GM21367 (cell line): ENCODE data around the gene INSRR.

ENCODE experiments used
- ATAC-seq: cut with Tn5 transposase; IDR thresholded peaks from one replicate; pipeline ENCODE4 v1.9.1; 2021; ENCODE audit not compliant: unreplicated experiment

The INSRR gene

DNA sequence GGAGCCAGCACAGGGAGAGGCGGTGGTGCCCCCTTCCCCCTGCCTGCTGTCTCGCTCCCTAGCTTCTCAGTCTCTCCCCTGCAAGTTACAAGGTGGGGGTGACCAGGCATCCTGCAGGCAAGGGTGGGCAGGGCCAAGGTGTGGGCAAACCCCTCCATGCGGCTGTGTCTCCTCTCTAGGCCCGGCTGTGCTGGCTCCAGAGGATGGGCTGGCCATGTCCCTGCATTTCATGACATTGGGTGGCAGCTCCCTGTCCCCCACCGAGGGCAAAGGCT is 16.4 kb upstream of the INSRR start:
- ATAC-seq = no peak

DNA sequence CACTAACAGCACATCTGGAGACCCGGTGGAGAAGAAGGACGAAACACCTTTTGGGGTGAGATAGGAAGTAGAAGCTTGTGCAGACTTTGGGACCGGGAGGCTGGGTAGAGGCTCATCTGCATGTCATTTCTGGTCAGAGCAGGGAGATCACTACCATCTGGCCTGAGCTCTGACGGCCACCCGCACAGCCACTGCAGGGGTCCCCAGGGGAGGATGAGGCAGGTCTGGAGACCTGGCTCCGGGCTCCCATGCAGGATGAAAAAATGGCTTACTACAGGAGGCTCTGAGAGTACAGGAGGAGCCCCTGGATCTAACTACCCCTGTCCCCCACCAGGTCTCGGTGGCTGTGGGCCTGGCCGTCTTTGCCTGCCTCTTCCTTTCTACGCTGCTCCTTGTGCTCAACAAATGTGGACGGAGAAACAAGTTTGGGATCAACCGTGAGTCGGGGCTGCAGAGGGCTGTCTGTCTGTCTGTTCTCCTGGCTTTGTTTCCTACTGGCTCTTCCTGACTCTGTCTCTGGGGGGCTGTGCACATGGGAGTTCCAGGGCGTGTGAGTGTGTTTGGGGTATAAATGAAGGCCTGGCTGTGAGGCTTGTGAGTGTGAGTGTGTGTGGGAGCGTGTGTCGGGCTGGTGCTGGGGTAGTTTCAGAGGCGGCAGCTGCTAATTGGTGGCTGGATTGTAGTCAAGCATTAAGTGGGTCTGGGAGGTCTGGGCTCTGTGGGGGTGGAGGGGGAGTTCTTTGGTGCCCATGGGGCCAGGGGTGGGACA is 15.8 kb upstream of the INSRR start:
- ATAC-seq = no peak

DNA sequence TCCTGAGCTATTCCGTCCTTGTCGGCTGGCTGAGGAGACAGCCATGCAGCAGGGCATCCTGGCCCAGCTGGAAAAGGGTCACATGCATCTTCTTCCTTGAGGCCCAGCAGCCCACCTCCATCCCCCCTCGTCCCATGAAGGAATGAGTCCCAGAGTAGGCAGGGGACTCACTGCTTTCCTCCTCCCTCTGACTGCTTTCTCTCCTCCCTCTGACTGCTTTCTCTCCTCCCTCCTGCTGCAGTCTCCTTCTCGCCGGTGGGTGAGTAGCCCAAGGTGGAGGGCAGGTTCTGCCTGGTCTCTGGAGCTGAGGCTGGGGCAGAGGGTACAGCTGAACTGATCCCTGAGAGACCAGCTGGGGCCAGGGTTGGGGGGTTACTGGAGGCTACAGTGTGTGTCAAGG is 15.2 kb upstream of the INSRR start:
- ATAC-seq = no peak

DNA sequence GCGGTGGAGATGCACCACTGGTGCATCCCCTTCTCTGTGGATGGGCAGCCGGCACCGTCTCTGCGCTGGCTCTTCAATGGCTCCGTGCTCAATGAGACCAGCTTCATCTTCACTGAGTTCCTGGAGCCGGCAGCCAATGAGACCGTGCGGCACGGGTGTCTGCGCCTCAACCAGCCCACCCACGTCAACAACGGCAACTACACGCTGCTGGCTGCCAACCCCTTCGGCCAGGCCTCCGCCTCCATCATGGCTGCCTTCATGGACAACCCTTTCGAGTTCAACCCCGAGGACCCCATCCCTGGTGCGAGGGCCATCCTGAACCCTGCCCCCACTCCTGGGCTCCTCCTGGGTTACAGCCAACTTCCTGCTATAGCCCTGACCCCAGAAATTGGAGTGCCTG is 14.7 kb upstream of the INSRR start:
- ATAC-seq = no peak

DNA sequence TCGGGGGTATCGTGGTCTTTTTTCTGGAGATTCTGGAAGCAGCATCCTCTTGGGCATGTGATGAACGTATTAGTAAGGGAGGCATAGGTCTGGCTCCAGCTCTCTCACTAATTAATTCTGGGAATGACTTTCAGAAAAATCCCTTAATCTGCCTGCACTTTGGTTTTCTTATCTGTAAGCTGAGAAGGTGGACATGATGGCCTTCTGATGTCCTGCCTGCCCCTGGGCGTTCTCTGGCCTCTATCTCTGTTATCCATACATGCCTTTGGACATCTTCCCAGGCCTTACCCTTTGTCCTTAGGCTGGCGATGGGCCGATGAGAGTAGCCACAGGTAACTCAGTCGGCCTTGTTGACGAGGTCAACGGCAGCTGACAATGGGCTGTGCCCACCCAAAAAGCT is 10.5 kb upstream of the INSRR start:
- ATAC-seq = no peak

DNA sequence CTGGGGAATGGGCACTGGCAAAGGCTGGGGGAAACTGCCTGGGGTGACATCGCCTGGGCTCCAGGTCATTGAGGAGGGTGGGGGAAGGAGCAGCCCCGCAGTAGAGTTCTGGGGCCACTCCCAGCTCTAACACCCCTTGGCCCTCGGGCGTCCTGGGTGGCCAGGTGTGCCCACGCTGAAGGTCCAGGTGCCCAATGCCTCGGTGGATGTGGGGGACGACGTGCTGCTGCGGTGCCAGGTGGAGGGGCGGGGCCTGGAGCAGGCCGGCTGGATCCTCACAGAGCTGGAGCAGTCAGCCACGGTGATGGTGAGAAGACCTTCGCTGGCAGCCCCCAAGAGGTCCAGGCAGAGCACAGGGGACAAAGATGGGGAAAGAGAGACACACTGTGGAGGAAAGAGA is 9.4 kb upstream of the INSRR start:
- no peak for ATAC-seq

DNA sequence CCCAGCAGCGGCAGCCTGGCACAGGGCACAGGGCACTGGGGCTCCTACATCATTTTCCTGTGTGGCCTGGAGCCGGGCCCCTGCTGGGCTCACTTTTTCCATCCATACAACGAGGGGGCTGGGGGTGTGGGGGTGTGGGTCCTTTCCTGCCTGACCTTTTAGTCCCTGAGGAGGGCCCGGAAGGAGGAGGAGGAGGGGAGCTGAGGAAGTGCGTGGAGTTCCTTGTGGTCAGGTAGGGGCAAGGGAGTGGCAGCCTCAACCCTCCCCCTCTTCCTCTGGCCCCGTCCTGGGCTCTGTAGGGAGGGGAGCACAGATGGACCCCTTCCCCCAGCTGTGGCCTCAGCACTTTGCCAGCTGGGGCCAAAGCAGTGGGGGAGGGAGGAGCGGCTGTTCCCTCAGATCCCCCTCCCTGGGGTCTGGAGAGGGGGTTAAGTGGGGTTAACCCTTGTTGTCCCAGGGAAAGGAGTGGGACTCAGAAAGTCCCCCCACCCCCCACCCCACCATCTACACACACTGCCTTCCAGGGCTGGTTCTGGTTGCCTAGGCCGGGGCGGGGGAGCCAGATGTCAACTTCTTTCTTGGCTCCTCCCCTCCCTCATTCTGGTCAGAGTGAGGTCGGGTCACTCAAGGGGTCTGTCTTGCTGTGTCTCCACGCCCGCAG is 7.5 kb upstream of the INSRR start:
- no peak for ATAC-seq

- ATAC-seq = no peak
Observed at GRCh38 chr1:156865865-156866248, 6.9 kb upstream of the INSRR start.

- ATAC-seq = no peak
Observed at GRCh38 chr1:156865258-156865657, 6.3 kb upstream of the INSRR start.

DNA sequence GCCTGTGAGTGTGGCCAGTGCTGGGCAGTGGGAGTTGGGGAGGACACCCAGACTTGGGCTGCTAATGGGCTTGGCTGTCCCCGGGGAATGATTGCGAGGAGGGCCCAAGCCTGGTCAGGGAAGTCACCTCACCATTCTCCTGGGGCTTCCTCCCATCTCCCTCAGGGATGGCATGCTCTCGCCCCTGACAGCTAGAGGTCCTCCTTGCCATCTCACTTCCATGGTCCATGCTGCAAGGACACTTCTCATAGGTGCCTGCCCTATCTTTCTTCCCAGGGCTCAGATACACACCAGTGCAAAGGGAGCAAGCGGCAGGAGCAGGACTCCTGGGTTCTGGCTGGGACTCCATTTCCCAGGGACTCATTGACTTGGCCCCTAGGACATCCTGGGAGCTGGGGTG is 5.9 kb upstream of the INSRR start:
- no peak for ATAC-seq

- no peak for ATAC-seq
Observed at GRCh38 chr1:156863631-156864030, 4.7 kb upstream of the INSRR start.

- no peak for ATAC-seq
Observed at GRCh38 chr1:156862997-156863599, 4.2 kb upstream of the INSRR start.

DNA sequence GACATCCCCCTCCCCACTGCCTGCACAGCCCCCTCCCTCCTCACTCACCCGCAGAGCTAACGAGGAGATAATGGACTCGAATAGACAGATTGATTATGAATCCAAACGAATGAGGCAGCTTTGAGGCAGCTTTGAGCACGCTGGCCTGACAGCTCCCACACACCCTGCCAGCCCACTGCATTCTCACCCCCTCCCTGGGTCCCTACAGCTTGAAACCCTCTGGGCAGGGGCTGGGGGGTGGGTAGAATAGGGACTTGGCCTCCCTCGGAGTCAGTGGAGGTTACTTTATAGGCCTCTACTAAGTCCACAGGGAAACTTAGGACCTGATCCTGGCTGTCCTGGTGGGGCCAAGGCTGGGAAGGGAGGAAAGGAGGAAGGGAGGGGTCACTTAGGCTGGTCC is 3.7 kb upstream of the INSRR start:
- ATAC-seq = no peak

- ATAC-seq = no peak
Observed at GRCh38 chr1:156860628-156861423, 1.9 kb upstream of the INSRR start, which contains the start of gene NTRK1. Gene NTRK1, plus strand, starts transcription at chr1:156860865. Its CDS starts 70 bp downstream, at chr1:156860935.

- ATAC-seq = no peak
Observed at GRCh38 chr1:156860113-156860627, 1.3 kb upstream of the INSRR start.

- no peak for ATAC-seq
Observed at GRCh38 chr1:156859523-156860112, 701 bp upstream of the INSRR start.

GRCh38 chr1:156858555-156858956 is 361 bp downstream of the INSRR start:
- no peak for ATAC-seq

GRCh38 chr1:156857532-156857931 is 1.4 kb downstream of the INSRR start:
- ATAC-seq = no peak

GRCh38 chr1:156856282-156856785 is 2.6 kb downstream of the INSRR start:
- ATAC-seq = no peak

DNA sequence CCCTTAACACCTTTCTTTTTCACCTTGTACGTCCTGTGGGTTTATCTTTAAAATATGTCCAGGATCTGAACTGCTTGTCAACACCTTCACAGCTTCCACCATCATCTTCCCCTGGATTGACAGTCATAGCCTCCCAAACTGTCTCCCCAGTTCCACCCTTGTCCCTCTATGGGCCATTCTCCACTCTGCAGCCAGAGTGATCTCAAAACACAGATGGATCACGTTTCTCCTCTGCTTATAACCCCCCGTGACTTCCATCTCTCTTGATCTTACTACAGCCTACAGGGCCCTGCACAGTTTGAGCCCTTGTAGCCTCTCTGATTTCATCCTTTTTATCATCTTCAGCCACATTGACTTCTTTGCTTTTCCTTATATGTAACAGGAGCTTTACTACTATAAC is 4.3 kb downstream of the INSRR start:
- no peak for ATAC-seq

DNA sequence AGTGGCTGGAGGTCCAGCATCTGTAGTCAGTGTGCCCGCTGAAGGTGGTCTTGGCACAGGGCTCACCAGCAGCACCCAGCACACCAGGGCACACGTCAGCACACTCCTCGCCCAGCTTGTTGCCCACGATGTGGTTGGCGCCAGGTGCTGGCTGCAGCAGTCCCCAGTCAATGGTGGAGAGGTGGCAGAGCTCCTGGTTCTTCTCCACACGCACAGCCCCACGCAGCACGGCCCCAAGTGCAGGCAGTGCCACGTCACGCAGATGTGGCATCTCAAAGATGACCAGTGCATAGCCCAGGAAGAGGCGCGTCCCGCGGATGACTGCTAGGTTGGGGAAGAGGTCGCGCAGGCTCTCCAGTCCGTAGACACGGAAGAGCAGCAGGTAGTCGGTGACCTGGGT is 5.2 kb downstream of the INSRR start:
- ATAC-seq = no peak
